ENCODE measurements around the gene VPS33A.

VPS33A gene

GRCh38 chr12:122243965-122244364 lies 22.3 kb downstream of the VPS33A start:
- no peak for DNase-seq (ENCODE audit: low read depth in 1 of 2, low spot score in 1 of 2)
- in situ Hi-C loops (cut with HindIII; ENCODE audit: low pct_unique_long_range_greater_than_20kb, low sequenced_read_pairs), result no loop called here

GRCh38 chr12:122238861-122239260 lies 27.4 kb downstream of the VPS33A start:
- in situ Hi-C loops (cut with HindIII; ENCODE audit: low pct_unique_long_range_greater_than_20kb, low sequenced_read_pairs), result no loop called here
- DNase-seq (ENCODE audit: low read depth in 1 of 2, low spot score in 1 of 2), result peak in 1 of 2 experiments; percentile 6
- TF ChIP-seq JUND (IDR thresholded peaks at IDR 0.05; ENCODE audit: low read depth), result no peak

More at GRCh38 chr12:122243965-122244364, 22.3 kb downstream of the VPS33A start:
- TF ChIP-seq JUND (IDR thresholded peaks at IDR 0.05; ENCODE audit: low read depth), result no peak

DNA sequence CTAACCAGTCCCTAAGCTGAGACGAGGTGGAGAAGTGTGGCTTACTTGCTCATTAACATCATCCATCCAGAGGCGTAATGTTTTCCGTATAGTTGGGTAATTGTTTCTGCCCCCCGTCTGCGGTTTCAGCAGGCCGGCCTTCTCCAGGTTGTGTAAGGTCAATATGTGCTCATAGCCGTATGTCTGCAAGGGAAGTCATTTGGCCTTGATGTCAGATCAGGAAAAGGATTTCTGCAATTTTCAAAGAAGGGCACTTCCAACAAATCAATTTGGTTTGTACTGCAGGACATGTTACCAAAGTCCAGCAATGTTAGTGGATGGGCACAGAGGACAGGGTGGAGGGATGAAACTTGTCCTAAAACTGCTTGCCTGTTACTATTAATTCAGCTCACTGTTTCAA lies 30.6 kb downstream of the VPS33A start:
- in situ Hi-C loops (cut with HindIII; ENCODE audit: low pct_unique_long_range_greater_than_20kb, low sequenced_read_pairs), result no loop called here
- DNase-seq (ENCODE audit: low read depth in 1 of 2, low spot score in 1 of 2), result no peak
- no peak for TF ChIP-seq JUND (IDR thresholded peaks at IDR 0.05; ENCODE audit: low read depth)

DNA sequence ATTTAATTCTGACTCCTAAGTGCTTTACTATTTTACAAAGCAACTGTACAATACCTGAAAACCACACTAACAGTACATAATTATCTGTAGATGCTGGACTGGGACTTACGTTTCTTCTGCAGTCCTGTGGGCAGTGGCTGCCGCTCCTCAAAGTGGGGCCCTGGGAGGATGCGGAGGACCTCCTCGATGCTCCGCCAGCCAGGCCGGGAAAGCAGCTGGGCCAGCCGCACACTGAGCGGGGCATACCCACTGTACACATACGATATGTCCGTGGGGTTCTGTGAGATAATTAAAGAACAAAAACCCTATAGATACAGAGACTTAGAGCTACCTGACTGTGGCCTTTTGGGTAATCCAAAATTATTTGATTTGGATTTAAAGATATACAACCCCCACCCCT lies 33.6 kb downstream of the VPS33A start:
- TF ChIP-seq JUND (IDR thresholded peaks at IDR 0.05; ENCODE audit: low read depth), result no peak
- DNase-seq (ENCODE audit: low read depth in 1 of 2, low spot score in 1 of 2), result no peak
- in situ Hi-C loops (cut with HindIII; ENCODE audit: low pct_unique_long_range_greater_than_20kb, low sequenced_read_pairs), result no loop called here

GRCh38 chr12:122230798-122231197 lies 35.5 kb downstream of the VPS33A start:
- in situ Hi-C loops (cut with HindIII; ENCODE audit: low pct_unique_long_range_greater_than_20kb, low sequenced_read_pairs), result no loop called here
- no peak for DNase-seq (ENCODE audit: low read depth in 1 of 2, low spot score in 1 of 2)
- no peak for TF ChIP-seq JUND (IDR thresholded peaks at IDR 0.05; ENCODE audit: low read depth)

DNA sequence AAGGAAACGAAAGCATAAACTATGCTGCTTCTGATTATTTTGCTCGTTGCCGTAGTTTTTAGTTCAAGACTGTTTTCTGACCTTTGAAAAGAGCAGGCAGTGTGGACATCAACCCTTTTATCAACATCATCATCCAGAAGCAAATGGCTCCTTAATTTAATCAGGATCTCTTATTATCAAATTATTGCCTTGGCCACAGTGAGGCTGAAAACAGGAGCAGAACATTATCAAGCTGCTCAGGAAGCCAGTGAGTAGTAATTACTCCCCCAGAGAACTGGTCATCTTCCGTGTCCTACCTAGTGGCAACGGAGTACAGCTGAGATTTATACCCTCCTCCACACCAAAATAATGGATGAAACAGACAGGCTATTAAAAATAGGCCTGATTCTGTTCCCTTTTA lies 38.2 kb downstream of the VPS33A start:
- no peak for TF ChIP-seq JUND (IDR thresholded peaks at IDR 0.05; ENCODE audit: low read depth)
- in situ Hi-C loops (cut with HindIII; ENCODE audit: low pct_unique_long_range_greater_than_20kb, low sequenced_read_pairs), result no loop called here
- DNase-seq (ENCODE audit: low read depth in 1 of 2, low spot score in 1 of 2), result no peak

GRCh38 chr12:122227341-122227740 lies 39.0 kb downstream of the VPS33A start:
- TF ChIP-seq JUND (IDR thresholded peaks at IDR 0.05; ENCODE audit: low read depth), result no peak
- in situ Hi-C loops (cut with HindIII; ENCODE audit: low pct_unique_long_range_greater_than_20kb, low sequenced_read_pairs), result no loop called here
- DNase-seq (ENCODE audit: low read depth in 1 of 2, low spot score in 1 of 2), result no peak

DNA sequence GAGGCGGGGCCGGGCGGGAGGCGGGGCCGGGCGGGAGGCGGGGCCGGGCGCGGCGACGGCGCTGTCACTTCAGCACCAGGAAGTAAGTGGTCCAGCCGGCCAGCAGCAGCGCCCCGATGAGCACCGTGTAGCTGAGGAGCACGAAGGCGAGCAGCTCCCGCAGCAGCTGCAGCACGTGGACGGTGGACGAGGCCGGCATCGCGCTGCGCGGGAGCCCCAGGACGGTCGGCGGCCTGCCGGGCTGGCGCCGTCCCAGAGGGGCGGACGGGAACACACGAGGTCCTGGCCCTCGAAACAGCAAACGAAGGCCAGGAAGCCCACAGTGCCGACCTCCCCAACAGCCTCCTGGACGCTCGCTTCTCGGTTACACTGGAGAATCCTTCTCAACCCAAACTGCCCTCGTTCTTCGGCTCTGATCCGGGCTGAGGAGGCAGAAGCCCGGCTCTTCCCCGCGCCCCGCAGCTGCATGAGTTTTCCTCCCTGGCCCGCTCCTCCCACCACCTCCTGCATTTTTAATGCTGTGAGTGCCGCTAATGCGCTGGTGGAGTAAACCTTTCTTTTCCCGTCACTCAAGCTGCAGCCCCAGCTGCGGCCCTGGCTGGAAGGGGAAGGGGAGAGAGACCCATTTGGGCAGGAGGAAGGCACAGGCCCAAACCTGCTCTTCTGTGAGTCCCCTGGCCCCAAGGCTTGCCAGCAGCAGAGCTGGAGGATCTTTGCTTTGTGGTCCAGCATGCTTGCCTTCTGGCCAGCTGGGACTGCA lies 39.7 kb downstream of the VPS33A start:
- in situ Hi-C loops (cut with HindIII; ENCODE audit: low pct_unique_long_range_greater_than_20kb, low sequenced_read_pairs), result no loop called here
- TF ChIP-seq JUND (IDR thresholded peaks at IDR 0.05; ENCODE audit: low read depth), result no peak
- no peak for DNase-seq (ENCODE audit: low read depth in 1 of 2, low spot score in 1 of 2)

- TF ChIP-seq JUND (IDR thresholded peaks at IDR 0.05; ENCODE audit: low read depth), result no peak
- in situ Hi-C loops (cut with HindIII; ENCODE audit: low pct_unique_long_range_greater_than_20kb, low sequenced_read_pairs), result no loop called here
Measured at GRCh38 chr12:122225683-122226365, 40.5 kb downstream of the VPS33A start, which contains the start of gene DIABLO. Gene DIABLO (minus strand): TSS chr12:122226052. CDS start chr12:122226014, 38 bp downstream.

GRCh38 chr12:122216445-122216844 lies 49.8 kb downstream of the VPS33A start:
- DNase-seq (ENCODE audit: low read depth in 1 of 2, low spot score in 1 of 2), result no peak
- TF ChIP-seq JUND (IDR thresholded peaks at IDR 0.05; ENCODE audit: low read depth), result no peak
- in situ Hi-C loops (cut with HindIII; ENCODE audit: low pct_unique_long_range_greater_than_20kb, low sequenced_read_pairs), result no loop called here

More at GRCh38 chr12:122225683-122226365, 40.5 kb downstream of the VPS33A start, which contains the start of gene DIABLO:
- DNase-seq (ENCODE audit: low read depth in 1 of 2, low spot score in 1 of 2), result peak; percentile 93 to 100

GRCh38 chr12:122215771-122216170 lies 50.5 kb downstream of the VPS33A start:
- in situ Hi-C loops (cut with HindIII; ENCODE audit: low pct_unique_long_range_greater_than_20kb, low sequenced_read_pairs), result no loop called here
- TF ChIP-seq JUND (IDR thresholded peaks at IDR 0.05; ENCODE audit: low read depth), result no peak
- no peak for DNase-seq (ENCODE audit: low read depth in 1 of 2, low spot score in 1 of 2)

DNA sequence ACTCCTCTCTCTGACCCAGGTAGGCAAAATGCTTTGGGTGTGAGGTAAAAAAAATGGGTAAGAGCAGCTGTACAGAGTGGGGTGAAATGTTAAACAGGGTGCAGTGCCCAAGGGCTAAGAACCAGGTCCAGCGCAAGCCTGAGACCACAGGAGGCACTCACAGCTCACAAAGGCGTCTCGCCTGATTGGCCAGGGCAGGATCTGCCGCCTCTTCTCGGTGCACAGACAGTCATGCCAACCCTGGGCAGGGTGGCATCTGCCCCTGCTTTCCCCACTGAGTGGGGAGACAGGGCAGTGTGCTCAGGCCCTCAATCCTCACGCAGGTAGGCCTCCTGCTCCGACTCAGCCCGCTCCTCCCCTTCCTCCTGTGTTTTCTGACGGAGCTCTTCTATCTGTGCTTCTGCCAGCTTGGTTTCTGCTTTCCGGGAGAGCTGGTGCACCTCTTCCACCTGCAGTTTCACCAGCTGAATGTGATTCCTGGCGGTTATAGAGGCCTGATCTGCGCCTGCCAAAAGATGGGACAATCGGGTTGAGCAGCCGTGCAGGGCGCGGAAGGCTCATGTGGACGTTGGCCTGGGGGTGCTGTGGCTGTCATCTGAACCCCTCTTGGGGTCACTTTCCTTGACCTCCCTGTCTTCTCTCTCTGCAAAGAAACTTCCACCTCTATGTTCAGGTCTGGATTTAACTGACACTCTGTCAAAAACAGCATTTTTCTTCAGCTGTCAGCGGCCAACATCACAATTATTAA lies 58.0 kb downstream of the VPS33A start:
- TF ChIP-seq JUND (IDR thresholded peaks at IDR 0.05; ENCODE audit: low read depth), result no peak
- DNase-seq (ENCODE audit: low read depth in 1 of 2, low spot score in 1 of 2), result no peak
- in situ Hi-C loops (cut with HindIII; ENCODE audit: low pct_unique_long_range_greater_than_20kb, low sequenced_read_pairs), result no loop called here

GRCh38 chr12:122207391-122207790 lies 58.9 kb downstream of the VPS33A start:
- DNase-seq (ENCODE audit: low read depth in 1 of 2, low spot score in 1 of 2), result no peak
- in situ Hi-C loops (cut with HindIII; ENCODE audit: low pct_unique_long_range_greater_than_20kb, low sequenced_read_pairs), result no loop called here
- no peak for TF ChIP-seq JUND (IDR thresholded peaks at IDR 0.05; ENCODE audit: low read depth)
